SU-DHL-6 (cell line): ENCODE results near the gene DPAGT1.

Experiments used
- CTCF ChIP-seq: fragments of 200-600 bp; sonication (generic); IDR thresholded peaks from one replicate; pipeline ENCODE4 v1.5.1; 2017; ENCODE audit warnings: antibody characterized with exemption, mild to moderate bottlenecking, low read length, moderate library complexity; ENCODE audit not compliant: insufficient read depth, poor library complexity, severe bottlenecking
- EZH2phosphoT487 ChIP-seq: fragments of 200-600 bp; sonication (generic), shearing (Covaris generic); conservative IDR thresholded peaks from 2 replicates; pipeline ENCODE4 v1.6.1; 2018; ENCODE audit warnings: mild to moderate bottlenecking, antibody characterized with exemption, low read length, moderate library complexity, mixed read lengths

- peak; percentile 57 for TF ChIP-seq CTCF
- TF ChIP-seq EZH2phosphoT487: no peak
These were observed 32.8 kb upstream of the DPAGT1 start for GRCh38 chr11:119134389-119134978.
